GM06990 (cell line): ENCODE measurements around the gene FGB.

Source experiments
- DNase-seq: peaks from one replicate; pipeline ENCODE4 v3.0.0-alpha.2; 2011; ENCODE audit not compliant: insufficient read length; ENCODE audit errors: extremely low read depth
- H3K27me3 ChIP-seq: replicated peaks from 2 replicates; pipeline ENCODE4 v1.6.0; 2011; ENCODE audit warnings: low read length; ENCODE audit not compliant: control insufficient read depth, insufficient read depth
- H3K36me3 ChIP-seq: 2 replicates; pipeline ENCODE4 v1.5.1; 2011; ENCODE audit warnings: low read length; ENCODE audit not compliant: control insufficient read depth, insufficient read depth
- H3K4me3 ChIP-seq: replicated peaks from 2 replicates; pipeline ENCODE4 v1.5.1; 2011; ENCODE audit warnings: low read depth, mild to moderate bottlenecking, control low read depth, low read length
- TF ChIP-seq, protein P1 (sequence below): IDR thresholded peaks from 2 replicates; pipeline ENCODE4 v1.5.1; 2011; ENCODE audit warnings: low read length, control low read depth, mild to moderate bottlenecking, inconsistent platforms; ENCODE audit not compliant: insufficient read depth, poor library complexity, severe bottlenecking

The FGB gene

DNA sequence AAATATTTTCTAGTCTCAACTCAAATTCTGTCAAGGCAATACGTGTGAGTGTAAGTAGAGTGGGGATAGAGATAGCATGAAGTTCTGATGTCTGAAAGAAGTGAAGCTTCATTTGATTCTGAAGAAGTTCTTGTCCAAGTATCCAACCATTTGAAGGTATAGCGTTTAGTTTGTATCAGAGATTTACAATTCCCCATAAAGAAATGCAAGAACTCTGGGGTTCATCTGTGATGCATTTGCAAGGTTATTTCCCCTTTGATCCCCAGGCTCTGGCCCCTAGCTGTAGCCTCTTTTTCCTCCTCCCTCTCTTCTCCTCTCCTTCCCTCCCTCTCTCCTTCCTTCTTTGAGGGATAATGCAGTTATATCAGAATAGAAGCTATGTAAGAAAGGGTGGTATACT is 19.9 kb downstream of the FGB start:
- no peak for DNase-seq
- no peak overlapping the region for H3K4me3 ChIP-seq
- TF ChIP-seq, protein P1, sequence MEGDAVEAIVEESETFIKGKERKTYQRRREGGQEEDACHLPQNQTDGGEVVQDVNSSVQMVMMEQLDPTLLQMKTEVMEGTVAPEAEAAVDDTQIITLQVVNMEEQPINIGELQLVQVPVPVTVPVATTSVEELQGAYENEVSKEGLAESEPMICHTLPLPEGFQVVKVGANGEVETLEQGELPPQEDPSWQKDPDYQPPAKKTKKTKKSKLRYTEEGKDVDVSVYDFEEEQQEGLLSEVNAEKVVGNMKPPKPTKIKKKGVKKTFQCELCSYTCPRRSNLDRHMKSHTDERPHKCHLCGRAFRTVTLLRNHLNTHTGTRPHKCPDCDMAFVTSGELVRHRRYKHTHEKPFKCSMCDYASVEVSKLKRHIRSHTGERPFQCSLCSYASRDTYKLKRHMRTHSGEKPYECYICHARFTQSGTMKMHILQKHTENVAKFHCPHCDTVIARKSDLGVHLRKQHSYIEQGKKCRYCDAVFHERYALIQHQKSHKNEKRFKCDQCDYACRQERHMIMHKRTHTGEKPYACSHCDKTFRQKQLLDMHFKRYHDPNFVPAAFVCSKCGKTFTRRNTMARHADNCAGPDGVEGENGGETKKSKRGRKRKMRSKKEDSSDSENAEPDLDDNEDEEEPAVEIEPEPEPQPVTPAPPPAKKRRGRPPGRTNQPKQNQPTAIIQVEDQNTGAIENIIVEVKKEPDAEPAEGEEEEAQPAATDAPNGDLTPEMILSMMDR = no peak
- H3K36me3 ChIP-seq = no peaks in the 10 kb centered on the region
- H3K27me3 ChIP-seq = no peaks in the 10 kb centered on the region

DNA sequence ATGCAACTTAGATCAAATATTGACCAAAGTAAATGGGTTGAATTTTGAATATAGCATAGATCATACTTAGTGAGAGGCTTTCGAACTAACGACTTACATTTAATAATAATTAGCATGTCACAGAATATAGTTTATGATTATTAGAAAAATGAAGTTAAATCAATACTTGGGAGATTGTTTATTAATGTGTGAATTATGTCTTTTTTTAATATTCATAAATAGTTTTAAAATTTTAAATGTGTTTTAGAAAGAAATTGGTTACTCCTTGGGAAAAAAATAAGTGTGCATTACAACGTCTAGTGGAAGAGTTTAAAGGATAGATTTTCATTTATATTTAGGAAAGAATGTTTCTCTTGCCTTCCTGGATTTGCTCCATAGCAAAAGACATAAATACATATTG is 20.4 kb downstream of the FGB start:
- no peaks in the 10 kb centered on the region for H3K36me3 ChIP-seq
- no peaks in the 10 kb centered on the region for H3K27me3 ChIP-seq
- DNase-seq = no peak
- H3K4me3 ChIP-seq = no peak overlapping the region
- TF ChIP-seq, protein P1 = no peak

DNA sequence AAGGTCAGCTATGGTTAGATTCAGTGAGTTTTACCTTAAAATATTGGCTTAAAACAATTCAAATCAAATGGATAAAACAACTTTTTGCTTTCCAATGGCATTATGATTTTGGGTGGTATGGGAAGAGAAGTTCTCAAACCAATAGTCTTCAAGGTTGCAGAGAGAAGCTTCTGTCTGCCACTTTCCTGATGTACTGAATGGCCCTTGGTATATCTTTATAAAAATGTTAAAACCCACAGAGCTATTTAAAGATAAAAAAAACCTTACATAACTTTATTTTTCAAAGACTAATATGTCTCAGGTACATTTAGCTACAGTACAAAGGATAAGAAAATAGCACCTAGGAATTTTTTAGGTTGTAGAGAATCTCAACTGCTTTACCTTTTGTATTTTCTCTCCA is 20.9 kb downstream of the FGB start:
- H3K4me3 ChIP-seq = no peak overlapping the region
- H3K27me3 ChIP-seq = no peaks in the 10 kb centered on the region
- TF ChIP-seq, protein P1 = no peak
- no peaks in the 10 kb centered on the region for H3K36me3 ChIP-seq
- DNase-seq = no peak

DNA sequence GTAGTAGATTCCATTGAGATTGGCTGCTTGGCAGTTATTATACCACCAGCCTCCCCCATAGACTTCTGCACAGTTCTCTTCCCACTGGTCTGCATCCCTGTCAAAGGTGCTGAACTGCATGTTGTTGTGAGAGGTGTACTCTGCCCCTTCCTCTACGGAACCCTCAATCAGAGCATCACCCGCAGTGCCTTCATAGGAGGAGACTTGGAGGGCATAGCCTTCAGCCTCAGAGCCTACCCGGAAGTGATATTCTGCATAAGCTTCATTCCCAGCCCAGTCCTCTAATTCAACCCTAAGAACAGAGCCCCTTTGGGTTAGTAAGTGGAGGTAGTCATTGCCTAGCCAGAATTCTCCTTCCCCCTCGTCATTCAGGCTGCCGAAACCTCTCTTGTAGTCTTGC is 21.4 kb downstream of the FGB start:
- Histone ChIP-seq H3K27me3 (no peaks in the 10 kb centered on the region), H3K4me3 (no peak overlapping the region), H3K36me3 (no peaks in the 10 kb centered on the region)
- TF ChIP-seq, protein P1 = no peak
- no peak for DNase-seq

DNA sequence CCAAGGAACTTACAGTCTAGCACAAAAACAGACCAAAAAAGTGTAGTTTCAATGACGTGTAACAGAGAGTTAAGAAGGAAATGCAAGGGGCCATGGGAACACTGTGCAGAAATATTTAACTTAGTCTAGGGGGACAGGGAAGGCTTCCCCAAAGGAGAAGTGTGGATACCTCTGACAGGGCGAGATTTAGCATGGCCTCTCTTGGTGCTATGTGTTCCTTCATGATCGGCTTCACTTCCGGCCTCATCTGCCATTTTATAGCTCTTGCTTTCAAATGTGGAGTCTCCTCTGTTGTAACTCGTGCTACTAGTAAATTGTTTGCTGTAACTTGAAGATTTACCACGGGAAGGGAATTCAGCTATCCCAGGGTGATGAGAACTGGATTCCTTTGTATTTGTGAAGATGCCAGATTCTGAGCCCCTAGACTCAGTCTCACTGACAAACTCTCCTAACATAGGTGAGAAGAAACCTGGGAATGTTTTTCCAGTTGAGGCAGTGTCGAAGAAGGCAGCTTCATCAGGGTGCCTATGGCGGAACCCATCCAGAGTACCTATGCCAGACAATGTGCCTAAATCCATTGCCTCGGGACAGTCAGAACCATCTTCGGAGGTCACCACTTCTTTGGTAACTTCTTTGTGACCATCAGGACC is 22.7 kb downstream of the FGB start:
- no peak for DNase-seq
- Histone ChIP-seq H3K36me3 (no peaks in the 10 kb centered on the region), H3K27me3 (no peaks in the 10 kb centered on the region; the same call in 1 of the 2 replicates), H3K4me3 (no peak overlapping the region)
- TF ChIP-seq, protein P1 = no peak
